ENCODE measurements around the gene RABGAP1L.

DNA sequence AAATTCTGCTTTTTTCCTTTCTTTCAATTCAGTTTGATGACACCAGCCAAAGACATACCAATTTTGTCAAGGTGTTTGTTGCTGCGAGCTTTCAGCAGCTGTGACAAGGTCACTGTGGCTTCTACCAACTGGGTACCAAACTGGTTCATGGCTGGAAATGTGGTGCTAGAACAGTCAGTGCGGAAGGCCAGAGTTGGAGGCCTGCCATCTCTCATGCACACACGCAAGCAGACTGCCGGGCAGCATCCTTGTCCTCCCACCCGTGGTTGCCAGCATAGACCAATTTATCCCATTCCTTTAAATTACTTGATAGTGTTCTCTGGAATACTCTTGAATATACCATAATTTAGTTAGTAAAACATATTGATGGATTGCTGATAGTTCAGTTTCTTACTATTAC lies 208.6 kb downstream of the RABGAP1L start:
- TF ChIP-seq CTCF (conservative IDR thresholded peaks at IDR 0.05; ENCODE audit: low read depth, low read length) (no peak), SMC3 (IDR thresholded peaks at IDR 0.05; ENCODE audit: low read depth, low read length) (no peak), MAZ (IDR thresholded peaks at IDR 0.05; ENCODE audit: borderline replicate concordance, low read depth, low read length) (no peak), RFX5 (IDR thresholded peaks at IDR 0.05; ENCODE audit: low read depth, low read length) (no peak), MXI1 (IDR thresholded peaks at IDR 0.05; ENCODE audit: borderline replicate concordance, low read depth, low read length) (no peak), CEBPB (IDR thresholded peaks at IDR 0.05; ENCODE audit: low read depth, low read length) (no peak), RCOR1 (IDR thresholded peaks at IDR 0.05; ENCODE audit: insufficient replicate concordance, low read length) (no peak), MAFK (IDR thresholded peaks at IDR 0.05; ENCODE audit: low read depth, low read length) (no peak), RAD21 (IDR thresholded peaks at IDR 0.05; ENCODE audit: low read length) (no peak)
